ENCODE data around the gene ERICH6.

Gene ERICH6

DNA sequence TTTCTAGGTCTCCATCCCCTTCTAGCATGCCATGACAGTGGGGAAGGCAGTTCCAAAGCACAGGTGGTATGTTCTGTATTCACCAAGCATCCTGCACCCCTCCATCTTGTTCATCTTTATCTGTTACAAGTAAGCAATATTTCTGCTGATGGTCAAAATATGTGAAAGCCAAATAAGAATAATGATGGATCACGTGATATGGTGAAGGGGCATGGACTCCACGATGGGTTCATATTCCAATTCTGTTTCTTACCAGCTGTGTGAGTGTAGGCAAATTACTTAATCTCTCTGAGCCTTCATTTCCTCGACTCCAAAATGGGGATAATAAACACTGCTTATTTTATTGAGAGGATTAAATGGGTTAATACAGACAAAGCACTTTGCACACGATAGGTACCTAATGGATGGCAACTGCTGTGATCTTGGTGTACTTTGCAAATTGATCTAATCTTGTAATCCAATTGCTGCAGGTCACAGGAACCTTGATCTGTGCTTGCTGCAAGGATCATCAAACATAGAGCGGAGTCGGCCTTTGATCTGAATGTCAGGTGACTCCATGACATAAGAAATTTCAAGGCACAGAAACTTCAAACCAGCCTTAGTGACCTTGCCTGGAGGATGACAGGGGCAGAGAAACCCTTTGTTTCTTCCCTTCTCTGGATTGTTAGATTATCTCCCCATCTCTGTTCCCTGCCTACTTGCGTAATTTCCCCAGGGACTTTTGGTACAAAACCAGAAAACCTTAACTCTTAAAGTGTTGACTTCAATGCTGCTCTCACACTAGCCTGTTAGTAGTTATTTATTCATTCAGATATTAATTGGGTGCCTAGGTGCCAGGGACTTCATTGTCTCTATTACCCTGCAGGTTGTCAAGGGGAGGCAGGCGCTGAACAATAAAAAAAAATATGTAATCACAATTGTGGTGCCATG, 33.4 kb upstream of the ERICH6 start:
- no peak for DNase-seq (ENCODE audit: low read depth, low spot score)

DNA sequence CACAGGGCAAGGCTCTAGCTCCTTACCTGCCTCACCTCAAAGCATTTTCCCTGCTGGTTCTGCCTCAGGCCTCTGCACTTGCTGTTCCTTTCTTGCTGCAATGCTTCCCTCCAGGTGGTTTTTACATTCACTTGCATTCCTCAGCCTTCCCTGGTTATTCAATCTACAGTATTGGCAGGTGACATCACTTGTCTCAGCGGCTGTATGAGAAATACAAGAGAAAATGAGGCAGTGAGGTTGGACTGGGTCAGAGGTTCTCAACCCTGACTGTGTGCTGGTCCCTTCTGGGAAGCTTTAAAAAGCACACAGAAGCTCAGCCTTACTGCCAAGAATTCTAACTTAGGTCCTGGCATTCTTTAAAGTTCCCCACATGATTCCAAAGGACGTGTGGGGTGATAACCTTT, 32.6 kb upstream of the ERICH6 start:
- DNase-seq (ENCODE audit: low read depth, low spot score) = no peak

GRCh38 chr3:150734795-150735119, 31.0 kb upstream of the ERICH6 start:
- DNase-seq (ENCODE audit: low read depth, low spot score) = no peak

GRCh38 chr3:150733936-150734794, 30.4 kb upstream of the ERICH6 start:
- DNase-seq (ENCODE audit: low read depth, low spot score) = peak; percentile 53

DNA sequence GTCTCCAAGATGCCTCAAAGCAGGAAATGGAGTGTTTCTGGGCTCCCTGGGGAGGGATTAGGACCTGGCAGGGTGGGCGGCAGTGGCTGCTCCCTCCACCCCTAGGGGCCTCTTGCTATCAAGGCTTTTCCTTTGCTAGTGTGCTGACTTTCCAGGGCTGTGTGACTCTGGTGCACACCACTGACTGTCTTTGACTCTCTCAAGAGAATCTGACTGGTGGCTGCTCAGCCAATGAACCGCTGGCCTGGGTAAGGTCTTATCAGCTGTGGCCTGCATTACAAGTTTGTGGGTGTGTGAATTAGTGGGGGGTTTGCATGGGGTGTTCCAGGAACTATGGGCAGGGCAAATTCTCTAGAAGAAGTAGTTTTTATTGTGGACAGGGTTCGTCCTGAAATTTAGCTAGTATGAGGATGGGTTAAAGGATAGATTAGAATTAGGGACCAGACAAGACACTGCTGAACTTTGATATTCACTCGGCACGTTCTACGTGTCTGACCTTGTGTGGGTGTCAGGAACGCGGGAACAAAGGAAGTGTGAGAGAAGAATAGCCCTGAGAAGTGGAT, 29.7 kb upstream of the ERICH6 start:
- DNase-seq (ENCODE audit: low read depth, low spot score) = peak; percentile 58

DNA sequence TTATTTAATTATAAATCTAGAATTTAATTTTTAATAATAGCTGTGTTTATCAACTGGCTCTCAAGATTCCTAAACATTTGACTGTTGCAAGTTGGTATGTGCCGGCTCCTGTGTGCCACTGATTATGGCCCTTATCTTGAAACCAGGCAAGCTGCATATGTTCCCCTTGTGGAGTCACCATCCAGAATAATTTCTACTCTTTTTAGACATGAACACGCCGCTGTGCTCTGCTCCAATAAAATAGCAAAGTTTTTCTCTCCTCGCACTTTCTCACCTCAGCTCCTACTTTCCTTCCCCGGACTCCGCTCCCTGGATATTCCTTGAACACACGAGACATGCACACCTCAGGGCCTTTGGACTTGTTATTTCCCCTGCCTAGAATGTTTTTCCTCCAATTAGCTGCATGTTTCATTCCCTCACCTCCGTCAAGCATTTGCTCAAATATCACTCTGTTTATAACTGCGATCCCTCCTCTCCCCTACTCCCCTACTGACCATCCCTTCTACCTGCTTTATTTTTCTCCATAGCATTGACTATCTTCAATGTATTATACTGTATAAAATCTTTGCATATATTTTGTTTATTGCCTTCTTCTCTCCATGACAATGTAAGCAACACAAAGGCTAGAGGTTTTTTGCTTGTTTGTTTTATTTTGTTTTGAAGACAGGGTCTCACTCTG, 26.1 kb upstream of the ERICH6 start:
- no peak for DNase-seq (ENCODE audit: low read depth, low spot score)

DNA sequence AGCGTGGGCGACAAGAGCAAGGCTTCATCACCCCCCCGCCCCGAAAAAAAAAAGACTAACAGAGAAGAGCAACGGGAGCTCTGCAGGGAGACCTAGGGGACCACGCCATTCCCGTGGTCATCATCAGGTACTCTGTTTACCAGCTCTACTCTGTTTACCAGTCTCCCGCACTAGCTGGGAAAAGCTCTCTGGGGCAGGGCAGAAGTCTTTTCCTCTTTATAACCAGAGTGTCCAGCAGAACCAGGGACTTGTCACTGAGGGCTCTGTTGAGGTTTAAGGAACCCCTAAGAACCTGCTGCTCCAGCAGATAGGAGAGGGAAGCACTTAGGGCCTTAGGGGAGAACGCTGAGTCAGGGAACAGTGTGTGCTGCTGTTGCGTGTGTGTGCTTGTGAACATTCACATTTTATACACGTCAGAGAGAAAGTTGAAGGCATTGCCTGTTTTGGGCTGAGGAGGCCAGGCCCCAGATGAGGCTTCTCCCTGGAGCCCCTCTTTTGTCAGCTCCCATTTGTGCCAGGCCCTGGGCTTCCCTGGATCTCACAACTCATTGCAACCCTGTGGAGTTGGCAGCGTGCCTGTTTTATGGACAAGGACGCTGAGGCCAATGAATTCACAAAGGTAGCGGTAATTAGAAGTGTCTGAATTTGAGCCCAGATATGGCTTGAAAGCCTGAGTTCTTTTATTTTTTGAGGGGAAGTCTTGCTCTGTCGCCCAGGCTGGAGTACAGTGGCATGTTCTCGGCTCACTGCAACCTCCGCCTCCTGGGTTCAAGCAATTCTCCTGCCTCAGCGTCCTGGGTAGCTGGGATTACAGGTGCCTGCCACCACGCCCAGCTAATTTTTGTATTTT, 24.2 kb upstream of the ERICH6 start:
- DNase-seq (ENCODE audit: low read depth, low spot score) = no peak

GRCh38 chr3:150725548-150725947, 21.8 kb upstream of the ERICH6 start:
- no peak for DNase-seq (ENCODE audit: low read depth, low spot score)

- no peak for DNase-seq (ENCODE audit: low read depth, low spot score)
Observed at GRCh38 chr3:150723946-150724345, 20.2 kb upstream of the ERICH6 start.

DNA sequence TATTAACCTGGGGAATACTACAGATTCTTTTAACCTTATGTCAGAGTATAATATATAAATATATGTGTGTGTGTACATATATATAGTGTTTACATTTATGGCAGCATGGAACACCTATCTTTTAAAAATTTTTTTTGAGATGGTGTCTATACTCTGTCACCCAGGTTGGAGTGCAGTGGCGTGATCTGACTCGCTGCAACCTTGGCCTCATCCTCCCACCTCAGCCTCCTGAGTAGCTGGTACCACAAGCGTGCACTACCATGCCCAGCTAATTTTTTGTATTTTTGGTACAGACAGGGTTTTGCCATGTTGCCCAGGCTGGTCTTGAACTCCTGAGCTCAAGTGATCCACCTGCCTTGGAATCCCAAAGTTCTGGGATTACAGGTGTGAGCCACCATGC, 18.5 kb upstream of the ERICH6 start:
- DNase-seq (ENCODE audit: low read depth, low spot score) = no peak

GRCh38 chr3:150721285-150722130, 17.8 kb upstream of the ERICH6 start:
- peak; percentile 75 for DNase-seq (ENCODE audit: low read depth, low spot score)

GRCh38 chr3:150720444-150720843, 16.7 kb upstream of the ERICH6 start:
- no peak for DNase-seq (ENCODE audit: low read depth, low spot score)

DNA sequence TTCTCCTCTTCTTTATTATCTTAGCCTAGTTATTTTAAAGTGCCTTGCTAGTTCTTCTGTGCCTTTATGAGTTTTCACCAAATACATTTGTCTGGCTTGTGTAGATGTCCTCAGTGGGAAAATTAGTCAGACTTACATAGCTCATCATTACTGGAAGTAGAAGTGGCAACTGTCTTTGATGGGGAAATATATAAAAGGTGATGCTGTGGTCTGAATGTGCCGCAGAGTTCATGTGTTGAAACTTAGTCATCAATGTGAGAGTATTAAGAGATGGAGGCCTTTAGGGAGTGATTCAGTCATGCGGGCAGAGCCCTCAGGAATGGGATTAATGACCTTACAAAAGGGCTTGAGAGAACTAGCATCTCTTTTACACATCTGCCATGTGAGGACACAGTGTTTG, 6.4 kb upstream of the ERICH6 start:
- DNase-seq (ENCODE audit: low read depth, low spot score) = no peak

DNA sequence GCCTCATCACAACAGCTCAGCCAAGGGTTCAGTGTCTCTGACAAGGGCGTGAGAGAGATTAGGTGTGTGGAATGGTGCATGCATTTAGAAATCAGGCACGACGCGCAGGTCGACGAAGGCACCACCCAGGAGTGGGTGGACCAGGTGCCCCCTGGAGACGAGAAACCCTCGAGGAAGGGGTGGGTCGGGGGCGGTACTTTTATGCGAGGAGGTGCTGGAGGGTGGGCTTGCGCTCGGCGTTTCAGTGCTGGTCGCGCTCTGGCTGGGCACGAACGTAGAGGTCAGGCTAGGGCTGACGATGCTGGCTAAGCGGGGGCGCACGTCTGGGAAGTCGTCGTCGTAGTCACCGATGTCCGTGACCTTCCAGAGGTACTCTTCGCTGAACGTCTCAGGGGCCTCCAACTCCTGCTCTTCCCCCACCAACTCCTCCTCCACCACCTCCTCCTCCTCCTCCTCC, 393 bp downstream of the ERICH6 start:
- DNase-seq (ENCODE audit: low read depth, low spot score) = no peak

GRCh38 chr3:150699068-150699639, 4.6 kb downstream of the ERICH6 start:
- no peak for DNase-seq (ENCODE audit: low read depth, low spot score)

DNA sequence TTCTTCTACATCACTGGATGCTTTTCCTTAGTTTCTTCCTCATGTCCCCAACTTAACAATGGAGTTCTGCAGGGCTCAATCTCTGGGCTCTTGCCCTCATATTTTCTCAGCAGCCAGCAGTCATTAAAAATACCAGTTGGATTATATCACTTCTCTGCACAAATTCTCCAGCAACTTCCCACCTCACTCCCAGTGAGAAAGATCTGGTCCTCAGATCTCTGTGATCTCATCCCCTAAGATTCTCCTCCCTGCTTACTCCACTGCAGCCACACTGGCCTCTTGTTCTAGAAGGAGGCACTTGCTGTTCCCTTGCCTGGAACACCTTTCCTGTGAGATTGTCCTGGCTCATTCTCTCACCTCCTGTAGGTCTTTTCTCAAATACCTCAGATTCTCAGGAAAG, 6.1 kb downstream of the ERICH6 start:
- no peak for DNase-seq (ENCODE audit: low read depth, low spot score)

- no peak for DNase-seq (ENCODE audit: low read depth, low spot score)
Observed at GRCh38 chr3:150691414-150692040, 12.2 kb downstream of the ERICH6 start.

GRCh38 chr3:150687613-150688012, 16.1 kb downstream of the ERICH6 start:
- DNase-seq (ENCODE audit: low read depth, low spot score) = no peak

- DNase-seq (ENCODE audit: low read depth, low spot score) = no peak
Observed at GRCh38 chr3:150682824-150683223, 20.9 kb downstream of the ERICH6 start.

Data from astrocyte of the hippocampus (primary cell).